Heart left ventricle (tissue), 13 donors: ENCODE measurements around the gene DOLPP1.

Experiments
- CTCF ChIP-seq, 12 donors: fragments of 200-600 bp; sonication (generic) in 4 of 12; IDR thresholded peaks; one replicate each; pipeline versions ENCODE4 v1.5.0 to v1.8.0; 2018 to 2022; ENCODE audit warnings: antibody characterized with exemption in 12 of 12, mild to moderate bottlenecking in 5 of 12
- POLR2A ChIP-seq, 2 donors: fragments of 450-650 bp; IDR thresholded peaks; one replicate each; pipeline ENCODE4 v1.6.1; 2017; ENCODE audit warnings: antibody characterized with exemption in 2 of 2, mild to moderate bottlenecking in 2 of 2, moderate library complexity in 2 of 2
- donor health status: ischemic (EF 13 %, LVEDD 7.1; RV severe dilation, severe dysfunction).
- donor health status: DM: no; HTN: yes; CAD: no.
- donor health status: DM: no; HTN: no; CAD: no.
- donor health status: ischemic (EF 25% LVEDD 6.9; RV normal size, moderate dysfunction).
- donor health status: ischemic (EF 25% LVEDD 5.7; RV mildly dilated, moderate dysfunction).
- donor health status: ischemic (EF 35%, LVEDD 5.7; RV mildly dilated, moderate dysfunction).
- donor health status: nonischemic (EF 11% LVEDD 7.7; RV severe dilation, severe dysfunction).
- donor health status: DM: yes; HTN: yes; CAD: no.
- donor health status: PGD.
- donor health status: ischemic (EF 29% LVEDD 5.4; RV normal size, mild dysfunction).
- donor health status: nonischemic (EF 23%, LVEDD 6.1; RV moderate dilation, normal function).

GRCh38 chr9:129100383-129101169, 19.7 kb downstream of the DOLPP1 start:
- TF ChIP-seq POLR2A (IDR thresholded peaks at IDR 0.05) (no peak), CTCF (IDR thresholded peaks at IDR 0.05) (no peak)
